Heart right ventricle (tissue), 16 donors: ENCODE results near the gene ECE1. TPM values are rescaled to one million over a fixed set of nuclear protein-coding genes. Genes with fewer than 3 reads are reported as not detected.
"Not testable (repeated sequence)": the region's sequence is repeated elsewhere in the genome, so short reads cannot be mapped to it uniquely, and the experiment has no call there.

Experiments used
- ATAC-seq, 8 donors: fragments of 200-7000 bp; cut with Tn5 transposase; one replicate each; pipeline ENCODE4 v1.9.1; 2020; ENCODE audit warnings: mild to moderate bottlenecking in 8 of 8, moderate library complexity in 8 of 8, moderate number of reproducible peaks in 1 of 8
- DNase-seq, 2 donors: peaks; one replicate each; pipeline ENCODE4 v3.0.0-alpha.2; 2020
- H3K27ac ChIP-seq, 10 donors: fragments of 200-600 bp; sonication (generic) in 2 of 10; one replicate each; pipeline versions ENCODE4 v1.5.0 to v1.8.0; 2020 to 2022; ENCODE audit warnings: mild to moderate bottlenecking in 3 of 10
- H3K27me3 ChIP-seq, 7 donors: fragments of 200-600 bp; one replicate each; pipeline ENCODE4 v1.8.0; 2021 to 2022; ENCODE audit warnings: mild to moderate bottlenecking in 2 of 7
- H3K36me3 ChIP-seq, 9 donors: fragments of 200-600 bp; sonication (generic) in 1 of 9; one replicate each; pipeline versions ENCODE4 v1.5.0 to v1.8.0; 2020 to 2022; ENCODE audit warnings: mild to moderate bottlenecking in 2 of 9
- H3K4me1 ChIP-seq, 9 donors: fragments of 200-600 bp; sonication (generic) in 1 of 9; one replicate each; pipeline versions ENCODE4 v1.5.0 to v1.8.0; 2020 to 2022; ENCODE audit warnings: mild to moderate bottlenecking in 4 of 9
- H3K4me3 ChIP-seq, 10 donors: fragments of 200-600 bp; sonication (generic) in 2 of 10; one replicate each; pipeline versions ENCODE4 v1.5.0 to v1.8.0; 2020 to 2022; ENCODE audit warnings: mild to moderate bottlenecking in 7 of 10, moderate library complexity in 2 of 10
- H3K9me3 ChIP-seq, 11 donors: fragments of 200-600 bp in 10 of 11; sonication (generic) in 2 of 11; one replicate each; pipeline versions ENCODE4 v1.5.0 to v1.8.0; 2013 to 2022; ENCODE audit warnings: mild to moderate bottlenecking in 2 of 11, control low read depth in 1 of 11, moderate library complexity in 1 of 11
- CTCF ChIP-seq, 9 donors: fragments of 200-600 bp; sonication (generic) in 2 of 9; IDR thresholded peaks; one replicate each; pipeline versions ENCODE4 v1.5.0 to v1.8.0; 2021 to 2022; ENCODE audit warnings: antibody characterized with exemption in 9 of 9, mild to moderate bottlenecking in 5 of 9, moderate library complexity in 1 of 9
- WGBS, 2 donors: extraction: QIAGEN DNeasy Blood & Tissue Kit; methylation state at CpG; one replicate each; pipeline ENCODE4 v1.1.7; 2013; ENCODE audit warnings: inconsistent platforms in 1 of 2; 5-methylcytosine and 5-hydroxymethylcytosine counted together
- intact Hi-C, 10 donors: fragments of 100-400 bp; cut with DNase I; formaldehyde crosslinking; loops; one replicate each; pipeline versions ENCODE4 v1.11.1 to v1.14.2; 2022
- polyA plus RNA-seq, 2 donors: library from polyadenylated mRNA; stranded (reverse); fragments of 200-250 nt; gene quantifications; one replicate each; pipeline ENCODE4 v1.2.3, GENCODE V29; 2013
- total RNA-seq, 10 donors: library from RNA; stranded (reverse); fragmentation: NEBNext Ultra II Directional in 3 of 10; extraction: Animal tissue kit (Norgen Biotek cat#: 25700) in 3 of 10; gene quantifications; one replicate each; pipeline versions ENCODE4 v1.2.1 to v1.2.4, GENCODE V29; 2021 to 2023
- donor health status: Arrhythmogenic right ventricular cardiomyopathy.
- donor health status: ischemic (EF 13 %, LVEDD 7.1; RV severe dilation, severe dysfunction).
- donor health status: healthy with polysubstance abuse.
- donor health status: DM: no; HTN: yes; CAD: no.
- donor health status: DM: no; HTN: no; CAD: no.
- donor health status: ischemic (EF 25% LVEDD 6.9; RV normal size, moderate dysfunction).
- donor health status: ischemic (EF 25% LVEDD 5.7; RV mildly dilated, moderate dysfunction).
- donor health status: healthy.
- donor health status: DM: yes; HTN: yes; CAD: no.
- donor health status: Ischemic cardiomyopathy.
- donor health status: ischemic (EF 35%, LVEDD 5.7; RV mildly dilated, moderate dysfunction).
- donor health status: nonischemic (EF 11% LVEDD 7.7; RV severe dilation, severe dysfunction).
- donor health status: DM: yes; HTN: yes; CAD: no.
- donor health status: PGD.
- donor health status: ischemic (EF 29% LVEDD 5.4; RV normal size, mild dysfunction).
- donor health status: nonischemic (EF 23%, LVEDD 6.1; RV moderate dilation, normal function).

Gene ECE1
- total and polyA plus RNA-seq, 12 donors = 30.6 to 81.8 (median 51.8) TPM

DNA sequence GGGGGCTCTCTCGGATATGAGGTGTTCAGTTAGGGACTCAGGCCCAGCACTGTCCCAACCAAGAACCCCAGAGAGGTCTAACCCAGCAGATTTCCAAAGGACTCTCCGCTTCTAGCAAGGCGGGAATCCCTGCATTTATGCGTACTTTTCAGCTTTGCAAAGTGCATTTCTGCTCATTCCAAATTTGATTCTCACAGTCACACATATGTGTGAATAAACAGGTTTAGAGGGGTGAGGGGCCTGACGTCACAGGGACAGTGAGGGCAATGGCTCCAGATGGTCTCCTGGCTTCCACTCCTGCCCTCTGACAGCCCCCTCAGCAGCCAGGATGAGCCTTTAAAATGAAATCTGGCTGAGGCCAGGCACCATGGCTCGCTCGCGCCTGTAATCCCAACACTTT lies 921 bp upstream of the ECE1 start:
- H3K4me1 ChIP-seq = peaks cover 7 to 83% (median 49%) of the 10 kb centered on the region in 9 donors
- H3K36me3 ChIP-seq = peaks cover 0 to 12% (median 0%) of the 10 kb centered on the region in 9 donors
- no peak for TF ChIP-seq CTCF (IDR thresholded peaks at IDR 0.05)
- H3K27ac ChIP-seq = peak overlapping the region in 9 of 10 donors; percentile 66 to 94 (median 90)
- intact Hi-C loops = loop anchor here in 2 of 10 donors (5.0 kb wide), 2 partner anchors 41 to 46 kb away; no protein-coding TSS in a partner anchor
- no peak for ATAC-seq
- no peak for DNase-seq
- H3K4me3 ChIP-seq = peak overlapping the region in 2 of 10 donors; percentile 79
- no peaks in the 10 kb centered on the region for H3K27me3 ChIP-seq
- 93 to 94% methylated on average over 8 of the region's 8 CpGs for WGBS, 2 donors
- no peaks in the 10 kb centered on the region for H3K9me3 ChIP-seq

- Histone ChIP-seq H3K4me3 (peak overlapping the region; percentile 38 to 92 (median 75)), H3K4me1 (peaks cover 7 to 76% (median 49%) of the 10 kb centered on the region in 9 donors), H3K27ac (peak overlapping the region; percentile 66 to 94 (median 90)), H3K27me3 (no peaks in the 10 kb centered on the region), H3K9me3 (no peaks in the 10 kb centered on the region), H3K36me3 (peaks cover 0 to 17% (median 0%) of the 10 kb centered on the region in 9 donors)
- 8 to 15% methylated on average over 9 of the region's 9 CpGs for WGBS, 2 donors
- DNase-seq = no peak
- ATAC-seq = peak in 1 of 8 donors; percentile 7
- intact Hi-C loops = loop anchor here in 2 of 10 donors (5.0 kb wide), 2 partner anchors 42 to 47 kb away; no protein-coding TSS in a partner anchor
- no peak for TF ChIP-seq CTCF (IDR thresholded peaks at IDR 0.05)
Observed at GRCh38 chr1:21290546-21290944, 282 bp upstream of the ECE1 start.

- H3K27me3 ChIP-seq = no peaks in the 10 kb centered on the region
- ATAC-seq (peak in 5 of 8 donors; percentile 5 to 32 (median 21)), DNase-seq (no peak)
- H3K27ac ChIP-seq = peak overlapping the region; percentile 66 to 94 (median 90)
- H3K4me1 ChIP-seq = peaks cover 5 to 76% (median 48%) of the 10 kb centered on the region in 9 donors
- H3K4me3 ChIP-seq = peak overlapping the region; percentile 38 to 92 (median 75)
- H3K36me3 ChIP-seq = peaks cover 0 to 18% (median 0%) of the 10 kb centered on the region in 9 donors
- intact Hi-C loops = no loop called here
- TF ChIP-seq CTCF (IDR thresholded peaks at IDR 0.05) = no peak
- H3K9me3 ChIP-seq = no peaks in the 10 kb centered on the region
- 66 to 72% methylated on average over 8 of the region's 8 CpGs for whole genome bisulfite sequencing, 2 donors
Observed at GRCh38 chr1:21289127-21289526, 1.1 kb downstream of the ECE1 start.

DNA sequence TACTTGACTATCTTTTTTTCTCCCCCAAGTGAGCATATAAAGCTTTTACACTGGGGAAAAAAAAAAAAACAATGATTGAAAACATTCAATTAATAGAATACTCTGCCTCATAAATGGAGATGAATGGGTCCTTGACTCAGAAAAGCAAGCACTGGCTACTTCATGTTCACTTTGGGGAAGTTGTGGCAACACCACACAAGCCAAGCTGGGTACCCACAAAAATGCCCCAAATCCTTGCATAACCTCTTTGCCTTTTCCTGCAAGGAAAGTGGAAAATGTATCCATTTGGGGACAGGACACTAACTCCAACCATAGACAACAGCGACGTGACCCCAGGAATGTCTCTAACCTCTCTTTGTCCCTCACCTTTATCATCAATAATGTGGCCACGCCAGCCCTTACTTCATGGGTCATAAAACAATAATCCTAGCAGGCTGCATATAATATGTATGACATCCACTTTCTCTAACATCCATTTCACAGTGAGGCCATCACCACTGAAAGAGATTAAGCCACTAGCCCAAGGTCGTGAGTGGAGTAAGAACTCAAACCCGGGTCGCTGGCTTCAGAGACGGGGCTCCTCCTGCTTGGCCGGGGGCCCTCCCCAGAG lies 2.3 kb downstream of the ECE1 start:
- H3K4me1 ChIP-seq = peaks cover 2 to 72% (median 37%) of the 10 kb centered on the region in 9 donors
- H3K27me3 ChIP-seq = no peaks in the 10 kb centered on the region
- H3K9me3 ChIP-seq = no peaks in the 10 kb centered on the region
- no peak for DNase-seq
- intact Hi-C loops = no loop called here
- no peak for TF ChIP-seq CTCF (IDR thresholded peaks at IDR 0.05)
- peaks cover 0 to 29% (median 0%) of the 10 kb centered on the region in 9 donors for H3K36me3 ChIP-seq
- peak overlapping the region in 7 of 10 donors; percentile 17 to 94 (median 89) for H3K27ac ChIP-seq
- 69 to 79% methylated on average over 8 of the region's 8 CpGs for WGBS, 2 donors
- ATAC-seq = no peak
- H3K4me3 ChIP-seq = peak overlapping the region in 1 of 10 donors; percentile 92

- peak overlapping the region in 3 of 10 donors; percentile 44 to 63 (median 61) for H3K27ac ChIP-seq
- H3K27me3 ChIP-seq, DNase-seq, ATAC-seq, H3K9me3 ChIP-seq, H3K4me3 ChIP-seq, intact Hi-C loops: not testable (repeated sequence)
- H3K4me1 ChIP-seq = peaks cover 2 to 68% (median 35%) of the 10 kb centered on the region in 9 donors
- 91 to 94% methylated on average over 6 of the region's 6 CpGs for WGBS, 2 donors
- H3K36me3 ChIP-seq = peaks cover 0 to 33% (median 0%) of the 10 kb centered on the region in 9 donors
Observed at GRCh38 chr1:21285386-21285785, 4.9 kb downstream of the ECE1 start.
